A549 (cell line): ENCODE measurements around the gene SRPK2. TPM values are rescaled to one million over a fixed set of nuclear protein-coding genes. Genes with fewer than 3 reads are reported as not detected.

Source experiments
- ATAC-seq, 2 experiments: fragments of 200-7000 bp in 1 of 2; fragments of >200 bp in 1 of 2; cut with Nextera tagmentation in 1 of 2; cut with Tn5 transposase in 1 of 2; 3 replicates each; pipeline versions ENCODE4 v1.8.0 to v1.9.1; 2018 to 2020; ENCODE audit warnings: mild to moderate bottlenecking in 1 of 2, moderate library complexity in 1 of 2
- CTCF ChIA-PET: fragments of 300-600 bp; sonication (Branson Sonifier 250); formaldehyde crosslinking; extraction: SDS; loops from one replicate; lab custom pipeline; 2021; ENCODE audit warnings: antibody characterized with exemption, inconsistent platforms; lab: Yijun Ruan, JAX
- POLR2A ChIA-PET: fragments of 350-600 bp; formaldehyde crosslinking; extraction: SDS; loops from one replicate; lab custom pipeline; 2021; ENCODE audit warnings: antibody characterized with exemption, inconsistent platforms; lab: Yijun Ruan, JAX
- DNase-seq, 2 experiments: peaks; one replicate each; pipeline versions ENCODE4 v3.0.0 to v3.0.0-alpha.2; 2011 to 2016; ENCODE audit warnings: low read depth in 1 of 2, low spot score in 1 of 2
- FAIRE-seq: peaks from 2 replicates; lab custom pipeline; 2011; peaks lifted over from hg19 to GRCh38; lab: Jason Lieb, UNC
- H3K27ac ChIP-seq, 2 experiments: fragments of >200 bp; sonication (Bioruptor Twin); formaldehyde crosslinking; 3 replicates each; pipeline ENCODE4 v1.5.1; 2016 to 2017
- H3K4me1 ChIP-seq: fragments of >200 bp; sonication (Bioruptor Twin); formaldehyde crosslinking; 3 replicates; pipeline ENCODE4 v1.6.1; 2016
- H3K4me2 ChIP-seq: fragments of >200 bp; sonication (Bioruptor Twin); formaldehyde crosslinking; 3 replicates; pipeline ENCODE4 v1.6.1; 2016
- H3K4me3 ChIP-seq: fragments of >200 bp; sonication (Bioruptor Twin); formaldehyde crosslinking; 3 replicates; pipeline ENCODE4 v1.5.1; 2016
- H3K9me3 ChIP-seq: fragments of >200 bp; sonication (Bioruptor Twin); formaldehyde crosslinking; 3 replicates; pipeline ENCODE4 v1.6.1; 2016
- BHLHE40 ChIP-seq: IDR thresholded peaks from 2 replicates; pipeline ENCODE4 v1.6.1; 2012; ENCODE audit warnings: low read depth, low read length, inconsistent platforms
- CEBPB ChIP-seq, 2 experiments: fragments of >200 bp in 1 of 2; sonication (Bioruptor Twin) in 1 of 2; formaldehyde crosslinking in 1 of 2; IDR thresholded peaks; 2 replicates each; pipeline ENCODE4 v1.6.1; 2012 to 2016
- CHD4 ChIP-seq: fragments of 200-600 bp; sonication (generic); IDR thresholded peaks from 2 replicates; pipeline ENCODE4 v1.6.1; 2016; ENCODE audit warnings: antibody characterized with exemption, mild to moderate bottlenecking, borderline replicate concordance
- ELK1 ChIP-seq: fragments of 150-350 bp; IDR thresholded peaks from 2 replicates; pipeline ENCODE4 v1.6.1; 2014; ENCODE audit warnings: low read depth, mild to moderate bottlenecking, low read length
- FOXS1 ChIP-seq: fragments of 250-450 bp; sonication (Bioruptor Pico); IDR thresholded peaks from 2 replicates; pipeline ENCODE4 v1.5.0; 2020; ENCODE audit warnings: mild to moderate bottlenecking, moderate library complexity
- HEYL ChIP-seq: fragments of 250-450 bp; sonication (Bioruptor Pico); IDR thresholded peaks from 2 replicates; pipeline ENCODE4 v1.8.0; 2021; ENCODE audit warnings: mild to moderate bottlenecking, moderate library complexity
- HOXB13 ChIP-seq: fragments of 250-450 bp; sonication (Bioruptor Pico); IDR thresholded peaks from 2 replicates; pipeline ENCODE4 v1.5.0; 2020; ENCODE audit warnings: low read depth, mild to moderate bottlenecking, moderate library complexity
- JUN ChIP-seq, 2 experiments: fragments of >200 bp; sonication (Bioruptor Twin); formaldehyde crosslinking; IDR thresholded peaks; 2 replicates in 1 of 2; 3 replicates in 1 of 2; pipeline ENCODE4 v1.6.1; 2016 to 2017
- JUNB ChIP-seq: fragments of >200 bp; sonication (Bioruptor Twin); formaldehyde crosslinking; IDR thresholded peaks from 2 replicates; pipeline ENCODE4 v1.6.1; 2016
- KDM1A ChIP-seq: fragments of 200-600 bp; sonication (generic); IDR thresholded peaks from 2 replicates; pipeline ENCODE4 v1.6.1; 2016; ENCODE audit warnings: low read depth, mild to moderate bottlenecking
- KDM5A ChIP-seq: fragments of 200-600 bp; sonication (generic); IDR thresholded peaks from 2 replicates; pipeline ENCODE4 v1.6.1; 2016; ENCODE audit warnings: antibody characterized with exemption, mild to moderate bottlenecking
- MAZ ChIP-seq: fragments of 150-350 bp; IDR thresholded peaks from 2 replicates; pipeline ENCODE4 v1.6.1; 2014; ENCODE audit warnings: antibody characterized with exemption, low read depth, low read length, borderline replicate concordance
- MYC ChIP-seq: IDR thresholded peaks from 2 replicates; pipeline ENCODE4 v1.6.1; 2012; ENCODE audit warnings: mild to moderate bottlenecking, inconsistent platforms, low read length, improper control_type of control experiment, borderline replicate concordance
- NFE2L2 ChIP-seq: fragments of 150-350 bp; conservative IDR thresholded peaks from 2 replicates; pipeline ENCODE4 v1.6.1; 2014; ENCODE audit warnings: low read length
- NR3C1 ChIP-seq: fragments of >200 bp; sonication (Bioruptor Twin); formaldehyde crosslinking; IDR thresholded peaks from 3 replicates; pipeline ENCODE4 v1.6.1; 2017
- PBX3 ChIP-seq: IDR thresholded peaks from 2 replicates; pipeline ENCODE4 v1.6.1; 2012
- PHF8 ChIP-seq: fragments of 200-600 bp; sonication (generic); IDR thresholded peaks from 2 replicates; pipeline ENCODE4 v1.6.1; 2016; ENCODE audit warnings: low read depth, mild to moderate bottlenecking, antibody characterized with exemption, moderate library complexity, borderline replicate concordance
- POLR2AphosphoS2 ChIP-seq: conservative IDR thresholded peaks from 2 replicates; pipeline ENCODE4 v1.6.1; 2012; ENCODE audit warnings: low read length, improper control_type of control experiment, inconsistent platforms
- RAD21 ChIP-seq, 2 experiments: fragments of >200 bp in 1 of 2; sonication (Bioruptor Twin) in 1 of 2; formaldehyde crosslinking in 1 of 2; IDR thresholded peaks in 1 of 2; conservative IDR thresholded peaks in 1 of 2; 2 replicates in 1 of 2; 3 replicates in 1 of 2; pipeline ENCODE4 v1.6.1; 2012 to 2018; ENCODE audit warnings: inconsistent platforms in 1 of 2
- RARB ChIP-seq: fragments of 250-450 bp; sonication (Bioruptor Pico); IDR thresholded peaks from 2 replicates; pipeline ENCODE4 v1.8.0; 2021; ENCODE audit warnings: mild to moderate bottlenecking, moderate library complexity
- RNF2 ChIP-seq: fragments of 200-600 bp; sonication (generic); IDR thresholded peaks from 2 replicates; pipeline ENCODE4 v1.6.1; 2016; ENCODE audit warnings: low read depth, mild to moderate bottlenecking, antibody characterized with exemption, moderate library complexity, borderline replicate concordance
- TFCP2L1 ChIP-seq: fragments of 250-450 bp; sonication (Bioruptor Pico); IDR thresholded peaks from 2 replicates; pipeline ENCODE4 v1.5.0; 2021; ENCODE audit warnings: mild to moderate bottlenecking
- ZFP36 ChIP-seq: fragments of 450-650 bp; IDR thresholded peaks from 2 replicates; pipeline ENCODE4 v1.6.1; 2014; ENCODE audit warnings: borderline replicate concordance; ENCODE audit not compliant: partially characterized antibody
- ZNF302 ChIP-seq: fragments of 250-450 bp; sonication (Bioruptor Pico); IDR thresholded peaks from 2 replicates; pipeline ENCODE4 v1.9.0; 2021; ENCODE audit warnings: inconsistent platforms, mild to moderate bottlenecking, moderate library complexity
- ZSCAN20 ChIP-seq: fragments of 250-450 bp; sonication (Bioruptor Pico); IDR thresholded peaks from 2 replicates; pipeline ENCODE4 v1.8.0; 2022; ENCODE audit warnings: mild to moderate bottlenecking, moderate library complexity
- WGBS: methylation state at CpG from one replicate; pipeline ENCODE4 v1.1.6; 2017; ENCODE audit errors: missing lambda C conversion rate; 5-methylcytosine and 5-hydroxymethylcytosine counted together
- polyA plus RNA-seq, 4 experiments: library from polyadenylated mRNA; depleted of rRNA in 3 of 4; stranded (reverse); fragments of >200 nt; fragmentation: RNase III in 1 of 4; extraction: RNeasy Plus Mini Kit Qiagen cat#74134 plus additional on column Dnase treatment in 1 of 4; gene quantifications; 2 replicates in 3 of 4; 3 replicates in 1 of 4; pipeline ENCODE4 v1.2.3, GENCODE V29; 2011 to 2017
- TF ChIP-seq, protein P1 (sequence below): fragments of >200 bp; sonication (Bioruptor Twin); formaldehyde crosslinking; IDR thresholded peaks from 3 replicates; pipeline ENCODE4 v1.5.1; 2016
- TF ChIP-seq, protein P2 (sequence below): fragments of 450-650 bp; IDR thresholded peaks from 2 replicates; pipeline ENCODE4 v1.6.1; 2014; ENCODE audit warnings: antibody characterized with exemption
- TF ChIP-seq, protein P3 (sequence below): fragments of >200 bp; sonication (Bioruptor Twin); formaldehyde crosslinking; IDR thresholded peaks from 3 replicates; pipeline ENCODE4 v1.6.1; 2016

The SRPK2 gene
- polyA plus RNA-seq, 2 of the 4 experiments (the other 2 are of a cell fraction), result 23.0 to 30.9 TPM

DNA sequence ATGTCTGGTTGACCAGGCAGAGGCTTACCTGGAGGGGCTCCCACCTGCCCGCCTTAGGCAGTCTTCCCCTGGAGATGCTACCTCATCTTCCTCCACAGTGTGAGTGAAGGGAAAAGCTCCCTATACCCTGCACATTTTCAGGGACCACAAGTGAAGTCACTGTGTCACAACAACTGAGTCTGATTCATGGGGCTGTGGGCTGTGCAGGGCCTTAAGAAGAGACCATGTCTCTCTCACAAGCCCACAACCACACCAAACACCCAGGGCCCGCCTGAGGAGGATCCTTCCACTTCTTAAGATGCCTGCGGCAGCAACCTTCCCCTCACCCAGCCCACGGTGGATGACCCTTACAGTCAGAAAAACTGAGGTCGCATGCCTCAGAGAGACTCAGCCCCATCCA, 256.4 kb downstream of the SRPK2 start (continued):
- TF ChIP-seq KDM5A, result no peak
- no peak for TF ChIP-seq JUNB
- TF ChIP-seq TFCP2L1, result no peak

GRCh38 chr7:105131890-105132289, 256.8 kb downstream of the SRPK2 start:
- CTCF ChIA-PET, result no interaction called here
- Histone ChIP-seq H3K27ac (no peak overlapping the region), H3K4me2 (no peak overlapping the region), H3K4me3 (no peak overlapping the region), H3K4me1 (no peaks in the 10 kb centered on the region), H3K9me3 (no peaks in the 10 kb centered on the region)
- ATAC-seq, result no peak
- no peak for TF ChIP-seq CEBPB (IDR thresholded peaks at IDR 0.05)
- TF ChIP-seq KDM1A, result no peak
- no peak for TF ChIP-seq FOXS1 (CRISPR knock-in tag)
- TF ChIP-seq ELK1, result no peak
- TF ChIP-seq, protein P1, sequence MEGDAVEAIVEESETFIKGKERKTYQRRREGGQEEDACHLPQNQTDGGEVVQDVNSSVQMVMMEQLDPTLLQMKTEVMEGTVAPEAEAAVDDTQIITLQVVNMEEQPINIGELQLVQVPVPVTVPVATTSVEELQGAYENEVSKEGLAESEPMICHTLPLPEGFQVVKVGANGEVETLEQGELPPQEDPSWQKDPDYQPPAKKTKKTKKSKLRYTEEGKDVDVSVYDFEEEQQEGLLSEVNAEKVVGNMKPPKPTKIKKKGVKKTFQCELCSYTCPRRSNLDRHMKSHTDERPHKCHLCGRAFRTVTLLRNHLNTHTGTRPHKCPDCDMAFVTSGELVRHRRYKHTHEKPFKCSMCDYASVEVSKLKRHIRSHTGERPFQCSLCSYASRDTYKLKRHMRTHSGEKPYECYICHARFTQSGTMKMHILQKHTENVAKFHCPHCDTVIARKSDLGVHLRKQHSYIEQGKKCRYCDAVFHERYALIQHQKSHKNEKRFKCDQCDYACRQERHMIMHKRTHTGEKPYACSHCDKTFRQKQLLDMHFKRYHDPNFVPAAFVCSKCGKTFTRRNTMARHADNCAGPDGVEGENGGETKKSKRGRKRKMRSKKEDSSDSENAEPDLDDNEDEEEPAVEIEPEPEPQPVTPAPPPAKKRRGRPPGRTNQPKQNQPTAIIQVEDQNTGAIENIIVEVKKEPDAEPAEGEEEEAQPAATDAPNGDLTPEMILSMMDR, result no peak
- no peak for TF ChIP-seq NFE2L2
- TF ChIP-seq POLR2AphosphoS2, result no peak
- TF ChIP-seq ZFP36, result no peak
- no peak for TF ChIP-seq JUN (IDR thresholded peaks at IDR 0.05)
- no peak for TF ChIP-seq RARB (CRISPR knock-in tag)
- no peak for TF ChIP-seq CHD4
- no peak for TF ChIP-seq HOXB13 (CRISPR knock-in tag)
- TF ChIP-seq KDM5A, result no peak
- TF ChIP-seq BHLHE40, result no peak
- no peak for TF ChIP-seq MAZ
- no peak for TF ChIP-seq PHF8
- TF ChIP-seq ZSCAN20, result no peak
- no peak for FAIRE-seq
- no peak for DNase-seq
- POLR2A ChIA-PET, result no interaction called here
- 88% methylated on average over 7 of the region's 7 CpGs for WGBS

- WGBS, result 89% methylated on average over 12 of the region's 12 CpGs
- FAIRE-seq, result no peak
- ATAC-seq, result no peak
- no peak for DNase-seq
- ChIA-PET CTCF (interaction anchor here (0.6 to 0.7 kb wide), 2 partner anchors 40 to 189 kb away, joined by 3 to 8 read pairs; no protein-coding TSS in a partner anchor), POLR2A (no interaction called here)
- Histone ChIP-seq H3K4me2 (no peak overlapping the region), H3K4me3 (no peak overlapping the region), H3K27ac (no peak overlapping the region), H3K9me3 (no peaks in the 10 kb centered on the region), H3K4me1 (no peaks in the 10 kb centered on the region)
- TF ChIP-seq, protein P2, sequence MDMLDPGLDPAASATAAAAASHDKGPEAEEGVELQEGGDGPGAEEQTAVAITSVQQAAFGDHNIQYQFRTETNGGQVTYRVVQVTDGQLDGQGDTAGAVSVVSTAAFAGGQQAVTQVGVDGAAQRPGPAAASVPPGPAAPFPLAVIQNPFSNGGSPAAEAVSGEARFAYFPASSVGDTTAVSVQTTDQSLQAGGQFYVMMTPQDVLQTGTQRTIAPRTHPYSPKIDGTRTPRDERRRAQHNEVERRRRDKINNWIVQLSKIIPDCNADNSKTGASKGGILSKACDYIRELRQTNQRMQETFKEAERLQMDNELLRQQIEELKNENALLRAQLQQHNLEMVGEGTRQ, result no peak
- TF ChIP-seq RAD21 (conservative IDR thresholded peaks at IDR 0.05 in 1 of 2, IDR thresholded peaks at IDR 0.05 in 1 of 2) (no peak), KDM5A (no peak), NR3C1 (no peak), FOXS1 (CRISPR knock-in tag) (no peak), CEBPB (IDR thresholded peaks at IDR 0.05) (no peak), PBX3 (no peak), HEYL (CRISPR knock-in tag) (no peak), NFE2L2 (no peak), RNF2 (no peak), ZFP36 (no peak), HOXB13 (CRISPR knock-in tag) (no peak), JUNB (no peak), MYC (no peak), ZNF302 (CRISPR knock-in tag) (no peak)
- TF ChIP-seq, protein P3, sequence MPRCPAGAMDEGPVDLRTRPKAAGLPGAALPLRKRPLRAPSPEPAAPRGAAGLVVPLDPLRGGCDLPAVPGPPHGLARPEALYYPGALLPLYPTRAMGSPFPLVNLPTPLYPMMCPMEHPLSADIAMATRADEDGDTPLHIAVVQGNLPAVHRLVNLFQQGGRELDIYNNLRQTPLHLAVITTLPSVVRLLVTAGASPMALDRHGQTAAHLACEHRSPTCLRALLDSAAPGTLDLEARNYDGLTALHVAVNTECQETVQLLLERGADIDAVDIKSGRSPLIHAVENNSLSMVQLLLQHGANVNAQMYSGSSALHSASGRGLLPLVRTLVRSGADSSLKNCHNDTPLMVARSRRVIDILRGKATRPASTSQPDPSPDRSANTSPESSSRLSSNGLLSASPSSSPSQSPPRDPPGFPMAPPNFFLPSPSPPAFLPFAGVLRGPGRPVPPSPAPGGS, result no peak
- TF ChIP-seq, all 56 proteins: peak for 0
These were observed 257.6 kb downstream of the SRPK2 start for GRCh38 chr7:105131033-105131656.
